Esophagus muscularis mucosa (tissue), 4 donors: ENCODE data around the gene ARID1B. TPM values are rescaled to one million over a fixed set of nuclear protein-coding genes. Genes with fewer than 3 reads are reported as not detected.

Experiments
- DNase-seq: peaks from one replicate; pipeline ENCODE4 v3.0.0-alpha.2; 2017; ENCODE audit errors: extremely low spot score
- H3K27ac ChIP-seq, 4 donors: fragments of 200-600 bp; sonication (generic); replicated peaks in 1 of 4; 1 replicate in 3 of 4; 2 replicates in 1 of 4; pipeline ENCODE4 v1.5.1; 2016 to 2019; ENCODE audit warnings: mild to moderate bottlenecking in 1 of 4
- H3K27me3 ChIP-seq, 4 donors: fragments of 200-600 bp; sonication (generic); one replicate each; pipeline versions ENCODE4 v1.5.1 to v1.6.0; 2016 to 2019
- H3K36me3 ChIP-seq, 4 donors: fragments of 200-600 bp; sonication (generic); one replicate each; pipeline ENCODE4 v1.5.1; 2016 to 2019
- H3K4me1 ChIP-seq, 4 donors: fragments of 200-600 bp; sonication (generic); one replicate each; pipeline ENCODE4 v1.5.1; 2016 to 2019
- H3K4me3 ChIP-seq, 4 donors: fragments of 200-600 bp; sonication (generic); 1 replicate in 2 of 4; 2 replicates in 2 of 4; pipeline ENCODE4 v1.5.1; 2016 to 2019; ENCODE audit warnings: mild to moderate bottlenecking in 4 of 4, moderate library complexity in 1 of 4
- H3K9me3 ChIP-seq, 4 donors: fragments of 200-600 bp; sonication (generic); 1 replicate in 3 of 4; 2 replicates in 1 of 4; pipeline ENCODE4 v1.5.1; 2016 to 2019
- CTCF ChIP-seq, 3 experiments: fragments of 200-600 bp in 2 of 3; fragments of 450-650 bp in 1 of 3; sonication (generic) in 2 of 3; IDR thresholded peaks; one replicate each; pipeline ENCODE4 v1.5.1; 2017 to 2019; ENCODE audit warnings: antibody characterized with exemption in 3 of 3, mild to moderate bottlenecking in 2 of 3, moderate library complexity in 1 of 3
- EP300 ChIP-seq: sonication (generic); formaldehyde crosslinking; IDR thresholded peaks from one replicate; pipeline ENCODE4 v1.6.1; 2017; ENCODE audit warnings: antibody characterized with exemption
- POLR2A ChIP-seq: fragments of 450-650 bp; IDR thresholded peaks from one replicate; pipeline ENCODE4 v1.6.1; 2017; ENCODE audit warnings: antibody characterized with exemption, moderate library complexity, mild to moderate bottlenecking, low read depth
- POLR2AphosphoS5 ChIP-seq, 2 donors: sonication (generic); formaldehyde crosslinking; IDR thresholded peaks; one replicate each; pipeline ENCODE4 v1.6.1; 2017; ENCODE audit warnings: antibody characterized with exemption in 2 of 2
- WGBS: methylation state at CpG from one replicate; pipeline ENCODE4 v1.1.5; 2018; 5-methylcytosine and 5-hydroxymethylcytosine counted together
- intact Hi-C: fragments of 100-400 bp; cut with DNase I; formaldehyde crosslinking; loops from one replicate; pipeline ENCODE4 v1.15.1; 2023
- total RNA-seq, 4 donors: library from RNA; depleted of rRNA; stranded (reverse); fragments of >200 nt; gene quantifications; one replicate each; pipeline versions ENCODE4 v1.1.0 to v1.2.1, GENCODE V29; 2016

The ARID1B gene
- total RNA-seq, 4 donors from 2014 or later: 55.0 to 87.2 (median 72.7) TPM

DNA sequence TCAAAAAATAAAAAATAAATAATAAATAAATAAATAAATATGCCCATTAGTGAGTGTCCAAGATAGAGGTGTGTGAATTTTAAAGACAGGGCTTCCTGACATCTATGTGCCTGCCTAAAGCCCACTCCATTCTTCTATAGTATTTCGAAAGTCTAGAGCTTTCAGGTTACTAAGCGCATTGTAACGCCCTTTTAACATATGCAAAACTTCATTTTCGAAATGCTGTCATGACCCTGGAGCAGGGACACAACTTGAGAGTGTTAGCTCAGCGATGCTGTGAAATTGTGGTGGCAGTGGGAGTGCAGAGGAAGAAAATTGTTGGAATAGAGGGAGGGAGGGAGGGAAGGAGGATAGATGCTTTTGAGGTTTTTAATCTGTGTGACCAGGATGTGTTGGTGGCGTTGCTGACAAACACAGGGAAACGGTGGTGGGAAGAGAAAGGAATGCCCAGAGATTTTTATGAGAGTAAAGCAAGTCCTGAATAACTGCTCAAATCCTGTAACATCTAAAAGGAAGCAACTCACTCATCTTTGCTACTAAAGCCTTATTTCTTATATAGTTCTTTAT lies 169.3 kb downstream of the ARID1B start:
- Histone ChIP-seq H3K9me3 (no peaks in the 10 kb centered on the region), H3K4me3 (no peak overlapping the region), H3K27ac (no peak overlapping the region), H3K27me3 (no peaks in the 10 kb centered on the region), H3K36me3 (no peaks in the 10 kb centered on the region), H3K4me1 (peaks cover 22 to 74% (median 58%) of the 10 kb centered on the region in 4 donors)
- intact Hi-C loops: no loop called here
- no peak for DNase-seq
- 78% methylated on average over 7 of the region's 7 CpGs for WGBS
- no peak for TF ChIP-seq POLR2A
- no peak for TF ChIP-seq EP300
- no peak for TF ChIP-seq CTCF (IDR thresholded peaks at IDR 0.05)
- TF ChIP-seq POLR2AphosphoS5 (IDR thresholded peaks at IDR 0.05): no peak

GRCh38 chr6:156948277-156948676 lies 171.1 kb downstream of the ARID1B start:
- H3K9me3 ChIP-seq: no peaks in the 10 kb centered on the region
- H3K27ac ChIP-seq: no peak overlapping the region
- intact Hi-C loops: no loop called here
- H3K4me3 ChIP-seq: no peak overlapping the region
- no peaks in the 10 kb centered on the region for H3K27me3 ChIP-seq
- DNase-seq: no peak
- TF ChIP-seq POLR2AphosphoS5 (IDR thresholded peaks at IDR 0.05): no peak
- no peak for TF ChIP-seq CTCF (IDR thresholded peaks at IDR 0.05)
- TF ChIP-seq POLR2A: no peak
- TF ChIP-seq EP300: no peak
- H3K4me1 ChIP-seq: peaks cover 28 to 74% (median 60%) of the 10 kb centered on the region in 4 donors
- no peaks in the 10 kb centered on the region for H3K36me3 ChIP-seq
- 93% methylated on average over 6 of the region's 6 CpGs for WGBS

DNA sequence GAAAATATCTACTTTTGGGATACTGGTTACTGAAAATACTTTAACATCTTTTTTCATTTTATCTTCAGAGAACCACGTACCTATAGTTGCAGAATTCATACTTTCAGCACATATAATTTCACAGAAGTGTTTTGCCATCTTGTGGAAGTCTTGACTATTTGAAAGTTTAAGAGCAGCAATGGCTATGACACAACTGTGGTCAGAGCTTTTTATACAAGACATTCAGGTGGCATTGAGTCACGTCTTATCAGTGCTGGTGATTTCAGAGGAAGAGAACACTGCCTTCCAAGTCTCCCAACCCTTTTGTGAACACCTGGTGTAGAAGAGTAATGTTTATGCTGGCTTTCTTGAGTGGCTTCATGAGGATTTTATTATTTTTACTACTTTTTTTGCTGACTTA lies 171.6 kb downstream of the ARID1B start:
- H3K4me1 ChIP-seq: peaks cover 33 to 78% (median 65%) of the 10 kb centered on the region in 4 donors
- WGBS: 67% methylated on average over 2 of the region's 2 CpGs

GRCh38 chr6:156949376-156949775 lies 172.2 kb downstream of the ARID1B start:
- Histone ChIP-seq H3K4me1 (peaks cover 38 to 78% (median 71%) of the 10 kb centered on the region in 4 donors), H3K36me3 (no peaks in the 10 kb centered on the region), H3K9me3 (no peaks in the 10 kb centered on the region), H3K27me3 (no peaks in the 10 kb centered on the region), H3K27ac (peak overlapping the region in 2 of 4 donors; percentile 14 to 24), H3K4me3 (no peak overlapping the region)
- no peak for TF ChIP-seq EP300
- no peak for TF ChIP-seq POLR2AphosphoS5 (IDR thresholded peaks at IDR 0.05)
- TF ChIP-seq CTCF (IDR thresholded peaks at IDR 0.05): no peak
- no peak for TF ChIP-seq POLR2A
- intact Hi-C loops: no loop called here
- 21% methylated on average over 2 of the region's 2 CpGs for WGBS
- DNase-seq: no peak

More for the DNA sequence above, 171.6 kb downstream of the ARID1B start:
- no peak for DNase-seq
- H3K27ac ChIP-seq: peak overlapping the region in 2 of 4 donors; percentile 14 to 24
- H3K36me3 ChIP-seq: no peaks in the 10 kb centered on the region
- intact Hi-C loops: no loop called here
- no peak for TF ChIP-seq POLR2AphosphoS5 (IDR thresholded peaks at IDR 0.05)
- TF ChIP-seq CTCF (IDR thresholded peaks at IDR 0.05): no peak
- no peak for TF ChIP-seq POLR2A
- TF ChIP-seq EP300: no peak
- H3K9me3 ChIP-seq: no peaks in the 10 kb centered on the region
- H3K4me3 ChIP-seq: no peak overlapping the region
- H3K27me3 ChIP-seq: no peaks in the 10 kb centered on the region

GRCh38 chr6:156950084-156950483 lies 172.9 kb downstream of the ARID1B start:
- intact Hi-C loops: loop anchor here (10.0 kb wide), 2 partner anchors 165 to 385 kb away; no protein-coding TSS in a partner anchor
- Histone ChIP-seq H3K4me3 (no peak overlapping the region), H3K9me3 (no peaks in the 10 kb centered on the region), H3K27ac (no peak overlapping the region), H3K27me3 (no peaks in the 10 kb centered on the region), H3K36me3 (no peaks in the 10 kb centered on the region), H3K4me1 (peaks cover 44 to 84% (median 78%) of the 10 kb centered on the region in 4 donors)
- WGBS: 100% methylated on average over 2 of the region's 2 CpGs
- TF ChIP-seq POLR2AphosphoS5 (IDR thresholded peaks at IDR 0.05) (no peak), POLR2A (no peak), EP300 (no peak), CTCF (IDR thresholded peaks at IDR 0.05) (no peak)
- DNase-seq: no peak
